ENCODE measurements around the gene CFAP119. TPM values are rescaled to one million over a fixed set of nuclear protein-coding genes. Genes with fewer than 3 reads are reported as not detected.

CFAP119 gene
- total and polyA plus RNA-seq, 2 of the 8 experiments (the other 6 are each of a cell fraction or from before 2014, with no cell fraction given), result 5.6 to 6.0 TPM

- TF ChIP-seq POLR2A (IDR thresholded peaks at IDR 0.05; ENCODE audit: control extremely low read depth in 1 of 2, low read depth in 2 of 2, low read length in 2 of 2), result peak in 1 of 2 experiments; percentile 59; a peak in 2 of 3 replicates
- TF ChIP-seq JUND (IDR thresholded peaks at IDR 0.05; ENCODE audit: low read length), result 0 out of 2 replicates have a peak, but pooled peaks have one; percentile 17
- TF ChIP-seq TBP (IDR thresholded peaks at IDR 0.05; ENCODE audit: low read depth, low read length), result peak; percentile 91
- TF ChIP-seq HDAC2 (IDR thresholded peaks at IDR 0.05; ENCODE audit: borderline replicate concordance in 1 of 2, low read depth in 2 of 2, low read length in 2 of 2), result peak; percentile 80; a peak in 3 of 4 replicates
- peak; percentile 65; the same call in 1 of the 2 replicates for TF ChIP-seq POLR2AphosphoS5 (IDR thresholded peaks at IDR 0.05; ENCODE audit: low read depth, low read length)
- peak; percentile 50; the same call in 1 of the 2 replicates for TF ChIP-seq E2F6 (IDR thresholded peaks at IDR 0.05)
- TF ChIP-seq BRCA1 (IDR thresholded peaks at IDR 0.05; ENCODE audit: low read depth, low read length), result no peak
- no peak for TF ChIP-seq SRF (IDR thresholded peaks at IDR 0.05; ENCODE audit: low read depth, low read length)
- peak in 1 of 2 experiments; percentile 17; a peak in 1 of 4 replicates for TF ChIP-seq RAD21 (IDR thresholded peaks at IDR 0.05 in 1 of 2, conservative IDR thresholded peaks at IDR 0.05 in 1 of 2; ENCODE audit: low read depth in 2 of 2, low read length in 2 of 2)
- TF ChIP-seq KDM4A (IDR thresholded peaks at IDR 0.05; ENCODE audit: low read depth, low read length, severe bottlenecking), result peak; percentile 88
- peak; percentile 66; the same call in 1 of the 2 replicates for TF ChIP-seq PHF8 (conservative IDR thresholded peaks at IDR 0.05; ENCODE audit: low read depth, low read length)
- no peak for TF ChIP-seq SIX5 (IDR thresholded peaks at IDR 0.05; ENCODE audit: low read depth, low read length)
- peak; percentile 87 for TF ChIP-seq TAF7 (optimal IDR thresholded peaks at IDR 0.05; ENCODE audit: borderline replicate concordance, low read depth, low read length)
- TF ChIP-seq EP300 (IDR thresholded peaks at IDR 0.05; ENCODE audit: borderline replicate concordance in 1 of 2, low read depth in 2 of 2, low read length in 2 of 2), result 0 out of 3 replicates have a peak, but pooled peaks of 1 of the 2 experiments have one; percentile 11
- no peak for TF ChIP-seq KDM1A (IDR thresholded peaks at IDR 0.05; ENCODE audit: borderline replicate concordance, low read length)
- TF ChIP-seq BACH1 (IDR thresholded peaks at IDR 0.05; ENCODE audit: low read length), result peak; percentile 26; the same call in 1 of the 2 replicates
- peak; percentile 96 for TF ChIP-seq TAF1 (IDR thresholded peaks at IDR 0.05; ENCODE audit: low read depth, low read length)
- peak; percentile 80 to 81; a peak in 2 of 4 replicates for TF ChIP-seq SIN3A (conservative IDR thresholded peaks at IDR 0.05 in 1 of 2, IDR thresholded peaks at IDR 0.05 in 1 of 2; ENCODE audit: low read depth in 1 of 2, low read length in 2 of 2)
- peak; percentile 54; the same call in 1 of the 2 replicates for TF ChIP-seq SP1 (IDR thresholded peaks at IDR 0.05; ENCODE audit: low read depth, low read length)
These were observed 25.2 kb upstream of the CFAP119 start, which contains the start of gene ZNF629 (continued) for GRCh38 chr16:30786936-30787612.

Data from H1 (cell line).